H1 (cell line): ENCODE data around the gene IRS1. TPM values are rescaled to one million over a fixed set of nuclear protein-coding genes. Genes with fewer than 3 reads are reported as not detected.

Experiments
- BCL11A ChIP-seq, 2 experiments: IDR thresholded peaks; one replicate each; pipeline ENCODE4 v1.6.1; 2011; ENCODE audit warnings: low read depth in 2 of 2, low read length in 2 of 2, mild to moderate bottlenecking in 2 of 2
- MAFK ChIP-seq: IDR thresholded peaks from 2 replicates; pipeline ENCODE4 v1.6.1; 2012; ENCODE audit warnings: low read depth, mild to moderate bottlenecking, improper control_type of control experiment, low read length
- PHF8 ChIP-seq: fragments of 200-600 bp; sonication (generic); conservative IDR thresholded peaks from 2 replicates; pipeline ENCODE4 v1.7.1; 2012; ENCODE audit warnings: low read depth, mild to moderate bottlenecking, inconsistent platforms, low read length, moderate library complexity
- SUZ12 ChIP-seq: fragments of 200-600 bp; sonication (generic); IDR thresholded peaks from 2 replicates; pipeline ENCODE4 v1.6.1; 2012; ENCODE audit warnings: mild to moderate bottlenecking, inconsistent platforms, low read length, moderate library complexity, mixed read lengths
- polyA plus RNA-seq, 7 experiments: library from polyadenylated mRNA; depleted of rRNA in 3 of 7; stranded (reverse) in 5 of 7; unstranded in 2 of 7; fragments of >200 nt in 5 of 7; fragments of 200-250 nt in 2 of 7; gene quantifications; 1 replicate in 5 of 7; 2 replicates in 1 of 7; 4 replicates in 1 of 7; pipeline versions ENCODE4 v1.2.1 to v1.2.3, GENCODE V29; 2011 to 2013; ENCODE audit warnings: missing spikeins in 2 of 7, mixed read lengths in 2 of 7
- total RNA-seq: library from RNA; stranded (reverse); fragmentation: NEBNext Ultra II Directional; extraction: Animal tissue kit (Norgen Biotek cat#: 25700); gene quantifications from 2 replicates; pipeline ENCODE4 v1.2.1, GENCODE V29; 2021
- TF ChIP-seq, protein P1 (sequence below): fragments of 300-600 bp; sonication (generic); IDR thresholded peaks from 2 replicates; pipeline ENCODE4 v1.7.1; 2012; ENCODE audit warnings: low read length, moderate library complexity, mild to moderate bottlenecking, inconsistent platforms; ENCODE audit not compliant: insufficient replicate concordance
- TF ChIP-seq, protein P2 (sequence below): IDR thresholded peaks from 2 replicates; pipeline ENCODE4 v1.6.1; 2012; ENCODE audit warnings: low read length, inconsistent platforms
- TF ChIP-seq, protein P3 (sequence below): IDR thresholded peaks from 2 replicates; pipeline ENCODE4 v1.6.1; 2012; ENCODE audit warnings: inconsistent platforms

IRS1 gene
- total and polyA plus RNA-seq, 2 of the 8 experiments (the other 6 are each of a cell fraction or from before 2014, with no cell fraction given): 9.1 to 26.9 TPM

DNA sequence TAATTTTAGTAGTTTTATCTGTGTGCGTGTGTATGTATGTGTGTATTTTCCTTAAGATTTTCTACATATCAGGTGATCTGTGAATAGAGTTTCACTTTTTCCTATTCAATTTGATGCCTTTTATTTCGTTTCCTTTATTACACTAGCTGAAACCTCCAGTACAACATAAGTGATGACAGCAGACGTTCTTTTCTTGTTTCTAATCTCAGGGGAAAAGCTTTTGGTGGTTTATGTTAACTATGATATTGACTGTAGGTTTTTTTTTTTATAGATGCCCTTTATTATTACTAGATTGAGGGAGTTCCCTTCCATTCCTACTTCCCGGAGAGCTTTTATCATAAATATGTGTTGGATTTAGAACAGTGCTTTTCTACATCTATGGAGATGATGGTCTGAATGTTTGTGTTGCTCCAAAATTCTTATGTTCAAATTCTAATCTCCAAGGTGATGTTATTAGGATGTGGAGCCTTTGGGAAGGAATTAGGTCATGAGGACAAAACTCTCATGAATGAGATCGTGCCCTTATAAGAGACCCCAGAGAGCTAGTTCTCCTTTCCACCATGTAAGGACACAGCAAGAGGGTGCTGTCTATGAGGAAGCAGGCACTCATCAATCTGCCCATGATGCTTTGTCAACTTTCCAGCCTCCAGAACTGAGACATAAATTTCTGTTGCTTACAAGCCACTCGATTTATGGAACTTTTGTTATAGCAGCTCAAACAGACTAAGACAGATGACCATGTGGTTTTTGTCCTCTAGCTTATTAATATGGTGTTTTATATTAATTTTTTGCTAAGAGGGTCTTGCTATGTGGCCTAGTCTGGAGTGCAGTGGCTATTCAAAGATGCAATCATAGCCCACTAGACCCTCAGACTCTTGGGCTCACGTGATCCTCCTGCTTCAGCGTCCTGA lies 30.4 kb upstream of the IRS1 start (continued):
- TF ChIP-seq, protein P1, sequence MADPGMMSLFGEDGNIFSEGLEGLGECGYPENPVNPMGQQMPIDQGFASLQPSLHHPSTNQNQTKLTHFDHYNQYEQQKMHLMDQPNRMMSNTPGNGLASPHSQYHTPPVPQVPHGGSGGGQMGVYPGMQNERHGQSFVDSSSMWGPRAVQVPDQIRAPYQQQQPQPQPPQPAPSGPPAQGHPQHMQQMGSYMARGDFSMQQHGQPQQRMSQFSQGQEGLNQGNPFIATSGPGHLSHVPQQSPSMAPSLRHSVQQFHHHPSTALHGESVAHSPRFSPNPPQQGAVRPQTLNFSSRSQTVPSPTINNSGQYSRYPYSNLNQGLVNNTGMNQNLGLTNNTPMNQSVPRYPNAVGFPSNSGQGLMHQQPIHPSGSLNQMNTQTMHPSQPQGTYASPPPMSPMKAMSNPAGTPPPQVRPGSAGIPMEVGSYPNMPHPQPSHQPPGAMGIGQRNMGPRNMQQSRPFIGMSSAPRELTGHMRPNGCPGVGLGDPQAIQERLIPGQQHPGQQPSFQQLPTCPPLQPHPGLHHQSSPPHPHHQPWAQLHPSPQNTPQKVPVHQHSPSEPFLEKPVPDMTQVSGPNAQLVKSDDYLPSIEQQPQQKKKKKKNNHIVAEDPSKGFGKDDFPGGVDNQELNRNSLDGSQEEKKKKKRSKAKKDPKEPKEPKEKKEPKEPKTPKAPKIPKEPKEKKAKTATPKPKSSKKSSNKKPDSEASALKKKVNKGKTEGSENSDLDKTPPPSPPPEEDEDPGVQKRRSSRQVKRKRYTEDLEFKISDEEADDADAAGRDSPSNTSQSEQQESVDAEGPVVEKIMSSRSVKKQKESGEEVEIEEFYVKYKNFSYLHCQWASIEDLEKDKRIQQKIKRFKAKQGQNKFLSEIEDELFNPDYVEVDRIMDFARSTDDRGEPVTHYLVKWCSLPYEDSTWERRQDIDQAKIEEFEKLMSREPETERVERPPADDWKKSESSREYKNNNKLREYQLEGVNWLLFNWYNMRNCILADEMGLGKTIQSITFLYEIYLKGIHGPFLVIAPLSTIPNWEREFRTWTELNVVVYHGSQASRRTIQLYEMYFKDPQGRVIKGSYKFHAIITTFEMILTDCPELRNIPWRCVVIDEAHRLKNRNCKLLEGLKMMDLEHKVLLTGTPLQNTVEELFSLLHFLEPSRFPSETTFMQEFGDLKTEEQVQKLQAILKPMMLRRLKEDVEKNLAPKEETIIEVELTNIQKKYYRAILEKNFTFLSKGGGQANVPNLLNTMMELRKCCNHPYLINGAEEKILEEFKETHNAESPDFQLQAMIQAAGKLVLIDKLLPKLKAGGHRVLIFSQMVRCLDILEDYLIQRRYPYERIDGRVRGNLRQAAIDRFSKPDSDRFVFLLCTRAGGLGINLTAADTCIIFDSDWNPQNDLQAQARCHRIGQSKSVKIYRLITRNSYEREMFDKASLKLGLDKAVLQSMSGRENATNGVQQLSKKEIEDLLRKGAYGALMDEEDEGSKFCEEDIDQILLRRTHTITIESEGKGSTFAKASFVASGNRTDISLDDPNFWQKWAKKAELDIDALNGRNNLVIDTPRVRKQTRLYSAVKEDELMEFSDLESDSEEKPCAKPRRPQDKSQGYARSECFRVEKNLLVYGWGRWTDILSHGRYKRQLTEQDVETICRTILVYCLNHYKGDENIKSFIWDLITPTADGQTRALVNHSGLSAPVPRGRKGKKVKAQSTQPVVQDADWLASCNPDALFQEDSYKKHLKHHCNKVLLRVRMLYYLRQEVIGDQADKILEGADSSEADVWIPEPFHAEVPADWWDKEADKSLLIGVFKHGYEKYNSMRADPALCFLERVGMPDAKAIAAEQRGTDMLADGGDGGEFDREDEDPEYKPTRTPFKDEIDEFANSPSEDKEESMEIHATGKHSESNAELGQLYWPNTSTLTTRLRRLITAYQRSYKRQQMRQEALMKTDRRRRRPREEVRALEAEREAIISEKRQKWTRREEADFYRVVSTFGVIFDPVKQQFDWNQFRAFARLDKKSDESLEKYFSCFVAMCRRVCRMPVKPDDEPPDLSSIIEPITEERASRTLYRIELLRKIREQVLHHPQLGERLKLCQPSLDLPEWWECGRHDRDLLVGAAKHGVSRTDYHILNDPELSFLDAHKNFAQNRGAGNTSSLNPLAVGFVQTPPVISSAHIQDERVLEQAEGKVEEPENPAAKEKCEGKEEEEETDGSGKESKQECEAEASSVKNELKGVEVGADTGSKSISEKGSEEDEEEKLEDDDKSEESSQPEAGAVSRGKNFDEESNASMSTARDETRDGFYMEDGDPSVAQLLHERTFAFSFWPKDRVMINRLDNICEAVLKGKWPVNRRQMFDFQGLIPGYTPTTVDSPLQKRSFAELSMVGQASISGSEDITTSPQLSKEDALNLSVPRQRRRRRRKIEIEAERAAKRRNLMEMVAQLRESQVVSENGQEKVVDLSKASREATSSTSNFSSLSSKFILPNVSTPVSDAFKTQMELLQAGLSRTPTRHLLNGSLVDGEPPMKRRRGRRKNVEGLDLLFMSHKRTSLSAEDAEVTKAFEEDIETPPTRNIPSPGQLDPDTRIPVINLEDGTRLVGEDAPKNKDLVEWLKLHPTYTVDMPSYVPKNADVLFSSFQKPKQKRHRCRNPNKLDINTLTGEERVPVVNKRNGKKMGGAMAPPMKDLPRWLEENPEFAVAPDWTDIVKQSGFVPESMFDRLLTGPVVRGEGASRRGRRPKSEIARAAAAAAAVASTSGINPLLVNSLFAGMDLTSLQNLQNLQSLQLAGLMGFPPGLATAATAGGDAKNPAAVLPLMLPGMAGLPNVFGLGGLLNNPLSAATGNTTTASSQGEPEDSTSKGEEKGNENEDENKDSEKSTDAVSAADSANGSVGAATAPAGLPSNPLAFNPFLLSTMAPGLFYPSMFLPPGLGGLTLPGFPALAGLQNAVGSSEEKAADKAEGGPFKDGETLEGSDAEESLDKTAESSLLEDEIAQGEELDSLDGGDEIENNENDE: no peak
- TF ChIP-seq BCL11A (IDR thresholded peaks at IDR 0.05; ENCODE audit: low read depth in 2 of 2, low read length in 2 of 2): no peak
- no peak for TF ChIP-seq MAFK
- TF ChIP-seq SUZ12: no peak
- TF ChIP-seq PHF8: no peak
- TF ChIP-seq, protein P2, sequence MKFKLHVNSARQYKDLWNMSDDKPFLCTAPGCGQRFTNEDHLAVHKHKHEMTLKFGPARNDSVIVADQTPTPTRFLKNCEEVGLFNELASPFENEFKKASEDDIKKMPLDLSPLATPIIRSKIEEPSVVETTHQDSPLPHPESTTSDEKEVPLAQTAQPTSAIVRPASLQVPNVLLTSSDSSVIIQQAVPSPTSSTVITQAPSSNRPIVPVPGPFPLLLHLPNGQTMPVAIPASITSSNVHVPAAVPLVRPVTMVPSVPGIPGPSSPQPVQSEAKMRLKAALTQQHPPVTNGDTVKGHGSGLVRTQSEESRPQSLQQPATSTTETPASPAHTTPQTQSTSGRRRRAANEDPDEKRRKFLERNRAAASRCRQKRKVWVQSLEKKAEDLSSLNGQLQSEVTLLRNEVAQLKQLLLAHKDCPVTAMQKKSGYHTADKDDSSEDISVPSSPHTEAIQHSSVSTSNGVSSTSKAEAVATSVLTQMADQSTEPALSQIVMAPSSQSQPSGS: no peak
- TF ChIP-seq, protein P3, sequence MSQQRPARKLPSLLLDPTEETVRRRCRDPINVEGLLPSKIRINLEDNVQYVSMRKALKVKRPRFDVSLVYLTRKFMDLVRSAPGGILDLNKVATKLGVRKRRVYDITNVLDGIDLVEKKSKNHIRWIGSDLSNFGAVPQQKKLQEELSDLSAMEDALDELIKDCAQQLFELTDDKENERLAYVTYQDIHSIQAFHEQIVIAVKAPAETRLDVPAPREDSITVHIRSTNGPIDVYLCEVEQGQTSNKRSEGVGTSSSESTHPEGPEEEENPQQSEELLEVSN: no peak
